Duodenal mucosa (tissue), 2 donors: ENCODE measurements around the gene HSF2BP.
"Not testable (repeated sequence)": the region's sequence is repeated elsewhere in the genome, so short reads cannot be mapped to it uniquely, and the experiment has no call there.

Experiments used
- H3K27ac ChIP-seq: one replicate; pipeline ENCODE4 v1.7.0; 2013; ENCODE audit warnings: low read depth, low read length
- H3K27me3 ChIP-seq, 2 donors: one replicate each; pipeline ENCODE4 v1.7.0; 2013; ENCODE audit warnings: low read length in 2 of 2, control low read depth in 1 of 2; ENCODE audit not compliant: insufficient read depth in 2 of 2, control insufficient read depth in 1 of 2
- H3K36me3 ChIP-seq, 2 donors: one replicate each; pipeline ENCODE4 v1.7.0; 2013; ENCODE audit warnings: low read length in 2 of 2, control low read depth in 1 of 2; ENCODE audit not compliant: insufficient read depth in 2 of 2, control insufficient read depth in 1 of 2
- H3K4me1 ChIP-seq, 2 donors: one replicate each; pipeline ENCODE4 v1.7.0; 2013; ENCODE audit warnings: low read length in 2 of 2, control low read depth in 1 of 2; ENCODE audit not compliant: insufficient read depth in 2 of 2, control insufficient read depth in 1 of 2
- H3K4me3 ChIP-seq, 2 donors: one replicate each; pipeline ENCODE4 v1.7.0; 2013; ENCODE audit warnings: low read length in 2 of 2, low read depth in 1 of 2
- H3K9ac ChIP-seq, 2 donors: one replicate each; pipeline ENCODE4 v1.7.0; 2013; ENCODE audit warnings: low read length in 2 of 2, low read depth in 1 of 2
- H3K9me3 ChIP-seq, 2 donors: one replicate each; pipeline ENCODE4 v1.7.0; 2013; ENCODE audit warnings: low read length in 2 of 2, control low read depth in 1 of 2; ENCODE audit not compliant: control insufficient read depth in 1 of 2

Gene HSF2BP

GRCh38 chr21:43570195-43570594 lies 89.1 kb downstream of the HSF2BP start:
- not testable (repeated sequence) for H3K4me3 ChIP-seq, H3K36me3 ChIP-seq, H3K4me1 ChIP-seq, H3K9ac ChIP-seq, H3K27me3 ChIP-seq, H3K27ac ChIP-seq, H3K9me3 ChIP-seq

- H3K9ac ChIP-seq, H3K27ac ChIP-seq, H3K4me1 ChIP-seq, H3K27me3 ChIP-seq, H3K9me3 ChIP-seq, H3K4me3 ChIP-seq, H3K36me3 ChIP-seq: not testable (repeated sequence)
Measured at GRCh38 chr21:43562451-43562850, 96.8 kb downstream of the HSF2BP start.

GRCh38 chr21:43540561-43540960 lies 118.7 kb downstream of the HSF2BP start:
- H3K27me3 ChIP-seq, H3K4me3 ChIP-seq, H3K36me3 ChIP-seq, H3K9ac ChIP-seq, H3K9me3 ChIP-seq, H3K4me1 ChIP-seq, H3K27ac ChIP-seq: not testable (repeated sequence)

- H3K27me3 ChIP-seq, H3K4me1 ChIP-seq: not testable (repeated sequence)
Measured at GRCh38 chr21:43522495-43523131, 136.7 kb downstream of the HSF2BP start.

GRCh38 chr21:43517701-43518100 lies 141.6 kb downstream of the HSF2BP start:
- not testable (repeated sequence) for H3K36me3 ChIP-seq, H3K27me3 ChIP-seq, H3K27ac ChIP-seq, H3K4me3 ChIP-seq, H3K9ac ChIP-seq, H3K9me3 ChIP-seq, H3K4me1 ChIP-seq

More at GRCh38 chr21:43522495-43523131, 136.7 kb downstream of the HSF2BP start:
- not testable (repeated sequence) for H3K27ac ChIP-seq, H3K4me3 ChIP-seq, H3K9me3 ChIP-seq, H3K36me3 ChIP-seq, H3K9ac ChIP-seq

- not testable (repeated sequence) for H3K4me1 ChIP-seq, H3K9me3 ChIP-seq, H3K4me3 ChIP-seq, H3K36me3 ChIP-seq, H3K27me3 ChIP-seq, H3K27ac ChIP-seq, H3K9ac ChIP-seq
Measured at GRCh38 chr21:43516860-43517627, 142.2 kb downstream of the HSF2BP start.

GRCh38 chr21:43516295-43516847 lies 142.9 kb downstream of the HSF2BP start:
- H3K9me3 ChIP-seq, H3K36me3 ChIP-seq, H3K4me1 ChIP-seq, H3K4me3 ChIP-seq, H3K27me3 ChIP-seq, H3K27ac ChIP-seq, H3K9ac ChIP-seq: not testable (repeated sequence)

GRCh38 chr21:43514834-43515233 lies 144.5 kb downstream of the HSF2BP start:
- not testable (repeated sequence) for H3K36me3 ChIP-seq, H3K27ac ChIP-seq, H3K4me3 ChIP-seq

GRCh38 chr21:43513023-43513422 lies 146.3 kb downstream of the HSF2BP start:
- not testable (repeated sequence) for H3K9ac ChIP-seq, H3K36me3 ChIP-seq, H3K9me3 ChIP-seq, H3K4me3 ChIP-seq, H3K27me3 ChIP-seq, H3K4me1 ChIP-seq, H3K27ac ChIP-seq

More at GRCh38 chr21:43514834-43515233, 144.5 kb downstream of the HSF2BP start:
- H3K9ac ChIP-seq, H3K4me1 ChIP-seq, H3K9me3 ChIP-seq, H3K27me3 ChIP-seq: not testable (repeated sequence)

- not testable (repeated sequence) for H3K9ac ChIP-seq, H3K36me3 ChIP-seq, H3K9me3 ChIP-seq, H3K27me3 ChIP-seq, H3K4me3 ChIP-seq, H3K27ac ChIP-seq, H3K4me1 ChIP-seq
Measured at GRCh38 chr21:43511209-43511608, 148.1 kb downstream of the HSF2BP start.
